CD4-positive, alpha-beta T cell treated with Interleukin-4 for 1 hour (primary cell): ENCODE measurements around the gene FCN1.

Source experiments
- DNase-seq, 2 donors: peaks; one replicate each; pipeline ENCODE4 v3.0.0-alpha.2; 2020 to 2022

The FCN1 gene

GRCh38 chr9:134936346-134937163, 18.8 kb upstream of the FCN1 start:
- DNase-seq: peak; percentile 6 to 54

GRCh38 chr9:134935701-134936345, 18.1 kb upstream of the FCN1 start:
- no peak for DNase-seq

- DNase-seq: no peak
Measured at GRCh38 chr9:134935056-134935640, 17.4 kb upstream of the FCN1 start.

- no peak for DNase-seq
Measured at GRCh38 chr9:134933076-134933659, 15.5 kb upstream of the FCN1 start.

GRCh38 chr9:134932606-134933005, 14.9 kb upstream of the FCN1 start:
- DNase-seq: no peak

GRCh38 chr9:134932171-134932570, 14.5 kb upstream of the FCN1 start:
- no peak for DNase-seq

- DNase-seq: peak in 1 of 2 donors; percentile 33
Measured at GRCh38 chr9:134930398-134930797, 12.7 kb upstream of the FCN1 start.

GRCh38 chr9:134929193-134930158, 11.8 kb upstream of the FCN1 start:
- DNase-seq: peak; percentile 7 to 66

- no peak for DNase-seq
Measured at GRCh38 chr9:134928436-134929192, 10.9 kb upstream of the FCN1 start.

GRCh38 chr9:134925011-134925511, 7.3 kb upstream of the FCN1 start:
- peak in 1 of 2 donors; percentile 46 for DNase-seq

- DNase-seq: peak in 1 of 2 donors; percentile 3
Measured at GRCh38 chr9:134923466-134923865, 5.8 kb upstream of the FCN1 start.

GRCh38 chr9:134922932-134923240, 5.2 kb upstream of the FCN1 start:
- peak in 1 of 2 donors; percentile 21 for DNase-seq

GRCh38 chr9:134922066-134922931, 4.6 kb upstream of the FCN1 start:
- peak in 1 of 2 donors; percentile 57 for DNase-seq

GRCh38 chr9:134919303-134919702, 1.6 kb upstream of the FCN1 start:
- peak in 1 of 2 donors; percentile 11 for DNase-seq

GRCh38 chr9:134918646-134919045, 934 bp upstream of the FCN1 start:
- peak in 1 of 2 donors; percentile 5 for DNase-seq

- DNase-seq: peak in 1 of 2 donors; percentile 11
Measured at GRCh38 chr9:134916161-134916665, 1.5 kb downstream of the FCN1 start.

- DNase-seq: peak in 1 of 2 donors; percentile 7
Measured at GRCh38 chr9:134915046-134915985, 2.4 kb downstream of the FCN1 start.

- DNase-seq: no peak
Measured at GRCh38 chr9:134914501-134914834, 3.2 kb downstream of the FCN1 start.
